Left lung (tissue), 10 donors: ENCODE results near the gene PODXL. TPM values are rescaled to one million over a fixed set of nuclear protein-coding genes. Genes with fewer than 3 reads are reported as not detected.

Source experiments
- ATAC-seq: fragments of 200-7000 bp; cut with Tn5 transposase; one replicate; pipeline ENCODE4 v1.9.1; 2020; ENCODE audit warnings: moderate library complexity
- DNase-seq, 4 donors: peaks; one replicate each; pipeline ENCODE4 v3.0.0-alpha.2; 2013 to 2020
- H3K27ac ChIP-seq, 2 donors: fragments of 200-600 bp; sonication (generic) in 1 of 2; one replicate each; pipeline versions ENCODE4 v1.5.0 to v1.8.0; 2020 to 2021
- H3K27me3 ChIP-seq, 2 donors: fragments of 200-600 bp; sonication (generic) in 1 of 2; one replicate each; pipeline versions ENCODE4 v1.5.0 to v1.8.0; 2020 to 2021
- H3K36me3 ChIP-seq, 2 donors: fragments of 200-600 bp; sonication (generic) in 1 of 2; one replicate each; pipeline versions ENCODE4 v1.5.0 to v1.8.0; 2020 to 2021
- H3K4me1 ChIP-seq, 2 donors: fragments of 200-600 bp; one replicate each; pipeline ENCODE4 v1.8.0; 2021
- H3K4me3 ChIP-seq, 2 donors: fragments of 200-600 bp; sonication (generic) in 1 of 2; one replicate each; pipeline versions ENCODE4 v1.5.0 to v1.8.0; 2020 to 2021; ENCODE audit warnings: mild to moderate bottlenecking in 1 of 2
- H3K9me3 ChIP-seq, 2 donors: fragments of 200-600 bp; sonication (generic) in 1 of 2; one replicate each; pipeline versions ENCODE4 v1.5.0 to v1.8.0; 2020 to 2021
- CTCF ChIP-seq, 2 donors: fragments of 200-600 bp; sonication (generic) in 1 of 2; IDR thresholded peaks; one replicate each; pipeline versions ENCODE4 v1.5.0 to v1.8.0; 2021; ENCODE audit warnings: antibody characterized with exemption in 2 of 2
- intact Hi-C, 2 donors: fragments of 100-400 bp; cut with DNase I; formaldehyde crosslinking; loops; one replicate each; pipeline versions ENCODE4 v1.11.2 to v1.14.2; 2022
- polyA plus RNA-seq, 6 donors: library from polyadenylated mRNA; unstranded; fragments of 120-200 nt; gene quantifications; one replicate each; pipeline ENCODE4 v1.2.1, GENCODE V29; 2013; ENCODE audit not compliant: insufficient read length in 6 of 6
- total RNA-seq, 2 donors: library from RNA; stranded (reverse); fragmentation: NEBNext Ultra II Directional; extraction: Animal tissue kit (Norgen Biotek cat#: 25700); gene quantifications; one replicate each; pipeline ENCODE4 v1.2.1, GENCODE V29; 2021
- donor health status: DM: no; HTN: yes; CAD: no.
- donor health status: DM: no; HTN: no; CAD: no.

PODXL gene
- total and polyA plus RNA-seq, 8 donors: 52.3 to 124 (median 63.0) TPM

- H3K27ac ChIP-seq: peak overlapping the region; percentile 65 to 74
- H3K4me3 ChIP-seq: peak overlapping the region in 1 of 2 donors; percentile 66
- H3K4me1 ChIP-seq: peaks cover 19 to 28% of the 10 kb centered on the region in 2 donors
- H3K27me3 ChIP-seq: peaks cover 11 to 61% of the 10 kb centered on the region in 2 donors
- DNase-seq: peak in 1 of 4 donors; percentile 57
- H3K9me3 ChIP-seq: no peaks in the 10 kb centered on the region
- no peak for TF ChIP-seq CTCF (IDR thresholded peaks at IDR 0.05)
- no peaks in the 10 kb centered on the region for H3K36me3 ChIP-seq
- no peak for ATAC-seq
- intact Hi-C loops: no loop called here
Measured at GRCh38 chr7:131557652-131558385, 1.4 kb upstream of the PODXL start.

- H3K27me3 ChIP-seq: peaks cover 11 to 61% of the 10 kb centered on the region in 2 donors
- no peak for ATAC-seq
- no peak for DNase-seq
- H3K4me3 ChIP-seq: peak overlapping the region; percentile 66 to 71
- H3K27ac ChIP-seq: peak overlapping the region; percentile 67 to 74
- H3K9me3 ChIP-seq: no peaks in the 10 kb centered on the region
- no peak for TF ChIP-seq CTCF (IDR thresholded peaks at IDR 0.05)
- intact Hi-C loops: no loop called here
- H3K4me1 ChIP-seq: peaks cover 19 to 28% of the 10 kb centered on the region in 2 donors
- H3K36me3 ChIP-seq: no peaks in the 10 kb centered on the region
Measured at GRCh38 chr7:131556909-131557651, 652 bp upstream of the PODXL start.

- Histone ChIP-seq H3K27ac (peak overlapping the region; percentile 56 to 75), H3K4me1 (peaks cover 19 to 28% of the 10 kb centered on the region in 2 donors), H3K9me3 (no peaks in the 10 kb centered on the region), H3K36me3 (no peaks in the 10 kb centered on the region), H3K4me3 (peak overlapping the region; percentile 66 to 71), H3K27me3 (peaks cover 11 to 61% of the 10 kb centered on the region in 2 donors)
- no peak for TF ChIP-seq CTCF (IDR thresholded peaks at IDR 0.05)
- peak; percentile 6 for ATAC-seq
- intact Hi-C loops: no loop called here
- no peak for DNase-seq
Measured at GRCh38 chr7:131555552-131556052, 826 bp downstream of the PODXL start.

GRCh38 chr7:131554880-131555516 lies 1.4 kb downstream of the PODXL start:
- Histone ChIP-seq H3K4me3 (peak overlapping the region; percentile 66 to 71), H3K9me3 (no peaks in the 10 kb centered on the region), H3K27me3 (peaks cover 11 to 61% of the 10 kb centered on the region in 2 donors), H3K4me1 (peaks cover 19 to 28% of the 10 kb centered on the region in 2 donors), H3K36me3 (no peaks in the 10 kb centered on the region), H3K27ac (peak overlapping the region; percentile 56 to 75)
- intact Hi-C loops: no loop called here
- ATAC-seq (no peak), DNase-seq (no peak)
- no peak for TF ChIP-seq CTCF (IDR thresholded peaks at IDR 0.05)
